Heart left ventricle (tissue), 13 donors: ENCODE results near the gene PARD6G.

ENCODE experiments used
- CTCF ChIP-seq, 12 donors: fragments of 200-600 bp; sonication (generic) in 4 of 12; IDR thresholded peaks; one replicate each; pipeline versions ENCODE4 v1.5.0 to v1.8.0; 2018 to 2022; ENCODE audit warnings: antibody characterized with exemption in 12 of 12, mild to moderate bottlenecking in 5 of 12
- POLR2A ChIP-seq, 2 donors: fragments of 450-650 bp; IDR thresholded peaks; one replicate each; pipeline ENCODE4 v1.6.1; 2017; ENCODE audit warnings: antibody characterized with exemption in 2 of 2, mild to moderate bottlenecking in 2 of 2, moderate library complexity in 2 of 2
- donor health status: ischemic (EF 13 %, LVEDD 7.1; RV severe dilation, severe dysfunction).
- donor health status: DM: no; HTN: yes; CAD: no.
- donor health status: DM: no; HTN: no; CAD: no.
- donor health status: ischemic (EF 25% LVEDD 6.9; RV normal size, moderate dysfunction).
- donor health status: ischemic (EF 25% LVEDD 5.7; RV mildly dilated, moderate dysfunction).
- donor health status: ischemic (EF 35%, LVEDD 5.7; RV mildly dilated, moderate dysfunction).
- donor health status: nonischemic (EF 11% LVEDD 7.7; RV severe dilation, severe dysfunction).
- donor health status: DM: yes; HTN: yes; CAD: no.
- donor health status: PGD.
- donor health status: ischemic (EF 29% LVEDD 5.4; RV normal size, mild dysfunction).
- donor health status: nonischemic (EF 23%, LVEDD 6.1; RV moderate dilation, normal function).

GRCh38 chr18:80181642-80182461, 65.5 kb downstream of the PARD6G start:
- TF ChIP-seq CTCF (IDR thresholded peaks at IDR 0.05), result no peak
- no peak for TF ChIP-seq POLR2A (IDR thresholded peaks at IDR 0.05)
